Measurements from ENCODE around the gene EPB41L5.

EPB41L5 gene

DNA sequence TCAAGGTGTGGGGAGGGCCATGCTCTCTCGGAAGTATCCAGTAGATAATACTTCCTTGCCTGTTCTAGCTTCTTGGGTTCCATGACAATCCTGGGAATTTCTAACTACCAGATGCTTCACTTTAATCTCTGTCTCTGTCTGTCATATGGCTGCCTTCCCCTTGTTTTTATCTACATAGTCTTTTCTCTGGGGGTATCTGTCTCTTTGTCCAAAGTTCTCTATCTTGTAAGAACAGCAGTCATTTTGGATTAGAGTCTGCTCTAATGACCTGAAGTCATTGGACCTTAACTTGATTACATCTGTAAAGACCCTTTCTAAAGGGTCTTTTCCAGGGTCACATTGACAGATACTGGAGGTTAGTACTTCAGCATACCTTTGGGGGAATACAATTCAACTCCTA, 11.4 kb upstream of the EPB41L5 start:
- no peak overlapping the region for H2AFZ ChIP-seq (ENCODE audit: low read length)
- no peaks in the 10 kb centered on the region for H3K79me2 ChIP-seq (ENCODE audit: insufficient read depth, low read length)
- no peak overlapping the region for H3K9ac ChIP-seq (ENCODE audit: low read length)
- no peaks in the 10 kb centered on the region for H3K9me3 ChIP-seq (ENCODE audit: low read length)
- H3K27me3 ChIP-seq (ENCODE audit: insufficient read depth, low read length): no peaks in the 10 kb centered on the region
- no peaks in the 10 kb centered on the region for H3F3A ChIP-seq (ENCODE audit: insufficient read depth, low read length)
- no peak overlapping the region for H3K27ac ChIP-seq (ENCODE audit: low read depth, low read length, poor library complexity, severe bottlenecking)
- TF ChIP-seq EZH2 (IDR thresholded peaks at IDR 0.05; ENCODE audit: borderline replicate concordance, low read length) (no peak), CTCF (IDR thresholded peaks at IDR 0.05; ENCODE audit: low read length) (no peak)
- peaks cover 9% of the 10 kb centered on the region for H3K4me1 ChIP-seq (ENCODE audit: insufficient read depth, low read length, severe bottlenecking)
- H3K9me2 ChIP-seq (ENCODE audit: low read depth, low read length): no peaks in the 10 kb centered on the region
- no peak overlapping the region for H3K4me2 ChIP-seq (ENCODE audit: low read length)
- H4K20me1 ChIP-seq (ENCODE audit: insufficient read depth, low read length): no peaks in the 10 kb centered on the region
- H3K36me3 ChIP-seq (ENCODE audit: insufficient read depth, low read length): no peaks in the 10 kb centered on the region
- H3K4me3 ChIP-seq (ENCODE audit: low read depth, low read length, poor library complexity, severe bottlenecking): no peak overlapping the region

- H3F3A ChIP-seq (ENCODE audit: insufficient read depth, low read length): 0 out of 2 replicates have a peak, but pooled peaks cover 6% of the 10 kb centered on the region
- H4K20me1 ChIP-seq (ENCODE audit: insufficient read depth, low read length): no peaks in the 10 kb centered on the region
These were observed 8.6 kb upstream of the EPB41L5 start for GRCh38 chr2:120004254-120004653.

GRCh38 chr2:120005834-120006521, 6.9 kb upstream of the EPB41L5 start:
- Histone ChIP-seq H3K27me3 (ENCODE audit: insufficient read depth, low read length) (no peaks in the 10 kb centered on the region), H3K9ac (ENCODE audit: low read length) (peak overlapping the region; percentile 11; the same call in 1 of the 2 replicates), H3K4me2 (ENCODE audit: low read length) (peak overlapping the region; percentile 61)

More at GRCh38 chr2:120004254-120004653, 8.6 kb upstream of the EPB41L5 start:
- H2AFZ ChIP-seq (ENCODE audit: low read length): no peak overlapping the region
- no peak overlapping the region for H3K4me3 ChIP-seq (ENCODE audit: low read depth, low read length, poor library complexity, severe bottlenecking)
- no peaks in the 10 kb centered on the region for H3K9me2 ChIP-seq (ENCODE audit: low read depth, low read length)
- no peak for TF ChIP-seq CTCF (IDR thresholded peaks at IDR 0.05; ENCODE audit: low read length)
- TF ChIP-seq EZH2 (IDR thresholded peaks at IDR 0.05; ENCODE audit: borderline replicate concordance, low read length): no peak
- H3K27ac ChIP-seq (ENCODE audit: low read depth, low read length, poor library complexity, severe bottlenecking): no peak overlapping the region
- no peak overlapping the region for H3K9ac ChIP-seq (ENCODE audit: low read length)
- H3K36me3 ChIP-seq (ENCODE audit: insufficient read depth, low read length): no peaks in the 10 kb centered on the region
- H3K27me3 ChIP-seq (ENCODE audit: insufficient read depth, low read length): no peaks in the 10 kb centered on the region
- H3K4me1 ChIP-seq (ENCODE audit: insufficient read depth, low read length, severe bottlenecking): peaks cover 23% of the 10 kb centered on the region
- H3K9me3 ChIP-seq (ENCODE audit: low read length): no peaks in the 10 kb centered on the region
- H3K79me2 ChIP-seq (ENCODE audit: insufficient read depth, low read length): no peaks in the 10 kb centered on the region
- no peak overlapping the region for H3K4me2 ChIP-seq (ENCODE audit: low read length)

More at GRCh38 chr2:120005834-120006521, 6.9 kb upstream of the EPB41L5 start:
- Histone ChIP-seq H3K4me1 (ENCODE audit: insufficient read depth, low read length, severe bottlenecking) (peaks cover 28% of the 10 kb centered on the region), H3K9me2 (ENCODE audit: low read depth, low read length) (no peaks in the 10 kb centered on the region), H2AFZ (ENCODE audit: low read length) (peak overlapping the region; percentile 98; the same call in 1 of the 2 replicates), H4K20me1 (ENCODE audit: insufficient read depth, low read length) (no peaks in the 10 kb centered on the region), H3K9me3 (ENCODE audit: low read length) (no peaks in the 10 kb centered on the region), H3F3A (ENCODE audit: insufficient read depth, low read length) (0 out of 2 replicates have a peak, but pooled peaks cover 6% of the 10 kb centered on the region), H3K79me2 (ENCODE audit: insufficient read depth, low read length) (no peaks in the 10 kb centered on the region), H3K36me3 (ENCODE audit: insufficient read depth, low read length) (no peaks in the 10 kb centered on the region), H3K4me3 (ENCODE audit: low read depth, low read length, poor library complexity, severe bottlenecking) (peak overlapping the region; percentile 41), H3K27ac (ENCODE audit: low read depth, low read length, poor library complexity, severe bottlenecking) (peak overlapping the region; percentile 61)
- TF ChIP-seq CTCF (IDR thresholded peaks at IDR 0.05; ENCODE audit: low read length) (no peak), EZH2 (IDR thresholded peaks at IDR 0.05; ENCODE audit: borderline replicate concordance, low read length) (no peak)
